NCI-H524 treated with DMSO at 0.1 percent for 48 hours (cell line): ENCODE measurements around the gene HSPA1B.
"Not testable (repeated sequence)": the region's sequence is repeated elsewhere in the genome, so short reads cannot be mapped to it uniquely, and the experiment has no call there.

Experiments
- DNase-seq: peaks from one replicate; lab custom pipeline; 2025; lab: John Stamatoyannopoulos, UW

HSPA1B gene

DNA sequence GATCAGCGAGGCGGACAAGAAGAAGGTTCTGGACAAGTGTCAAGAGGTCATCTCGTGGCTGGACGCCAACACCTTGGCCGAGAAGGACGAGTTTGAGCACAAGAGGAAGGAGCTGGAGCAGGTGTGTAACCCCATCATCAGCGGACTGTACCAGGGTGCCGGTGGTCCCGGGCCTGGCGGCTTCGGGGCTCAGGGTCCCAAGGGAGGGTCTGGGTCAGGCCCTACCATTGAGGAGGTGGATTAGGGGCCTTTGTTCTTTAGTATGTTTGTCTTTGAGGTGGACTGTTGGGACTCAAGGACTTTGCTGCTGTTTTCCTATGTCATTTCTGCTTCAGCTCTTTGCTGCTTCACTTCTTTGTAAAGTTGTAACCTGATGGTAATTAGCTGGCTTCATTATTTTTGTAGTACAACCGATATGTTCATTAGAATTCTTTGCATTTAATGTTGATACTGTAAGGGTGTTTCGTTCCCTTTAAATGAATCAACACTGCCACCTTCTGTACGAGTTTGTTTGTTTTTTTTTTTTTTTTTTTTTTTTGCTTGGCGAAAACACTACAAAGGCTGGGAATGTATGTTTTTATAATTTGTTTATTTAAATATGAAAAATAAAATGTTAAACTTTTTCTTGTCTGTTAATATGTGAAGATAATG is 2.2 kb downstream of the HSPA1B start:
- no peak for DNase-seq

DNA sequence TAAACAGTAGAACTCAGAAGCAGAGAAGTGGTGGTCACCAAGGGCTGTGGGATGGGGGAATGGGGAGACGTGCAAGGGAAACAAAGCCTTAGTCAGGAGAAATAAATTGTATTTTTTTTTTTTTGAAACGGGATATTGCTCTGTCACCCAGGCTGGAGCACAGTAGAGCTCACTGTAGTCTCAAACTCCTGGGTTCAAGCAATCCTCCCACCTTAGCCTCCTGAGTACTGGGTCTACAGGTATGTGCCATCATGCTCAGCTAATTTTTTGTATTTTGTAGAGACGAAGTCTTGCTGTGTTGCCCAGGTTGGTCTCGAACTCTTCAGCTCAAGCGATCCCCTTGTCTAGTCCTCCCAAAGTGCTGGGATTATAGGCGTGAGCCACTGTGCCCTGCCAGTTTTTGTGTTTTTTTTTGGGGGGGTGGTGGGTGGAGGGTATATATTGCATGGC is 3.4 kb downstream of the HSPA1B start:
- DNase-seq = no peak

DNA sequence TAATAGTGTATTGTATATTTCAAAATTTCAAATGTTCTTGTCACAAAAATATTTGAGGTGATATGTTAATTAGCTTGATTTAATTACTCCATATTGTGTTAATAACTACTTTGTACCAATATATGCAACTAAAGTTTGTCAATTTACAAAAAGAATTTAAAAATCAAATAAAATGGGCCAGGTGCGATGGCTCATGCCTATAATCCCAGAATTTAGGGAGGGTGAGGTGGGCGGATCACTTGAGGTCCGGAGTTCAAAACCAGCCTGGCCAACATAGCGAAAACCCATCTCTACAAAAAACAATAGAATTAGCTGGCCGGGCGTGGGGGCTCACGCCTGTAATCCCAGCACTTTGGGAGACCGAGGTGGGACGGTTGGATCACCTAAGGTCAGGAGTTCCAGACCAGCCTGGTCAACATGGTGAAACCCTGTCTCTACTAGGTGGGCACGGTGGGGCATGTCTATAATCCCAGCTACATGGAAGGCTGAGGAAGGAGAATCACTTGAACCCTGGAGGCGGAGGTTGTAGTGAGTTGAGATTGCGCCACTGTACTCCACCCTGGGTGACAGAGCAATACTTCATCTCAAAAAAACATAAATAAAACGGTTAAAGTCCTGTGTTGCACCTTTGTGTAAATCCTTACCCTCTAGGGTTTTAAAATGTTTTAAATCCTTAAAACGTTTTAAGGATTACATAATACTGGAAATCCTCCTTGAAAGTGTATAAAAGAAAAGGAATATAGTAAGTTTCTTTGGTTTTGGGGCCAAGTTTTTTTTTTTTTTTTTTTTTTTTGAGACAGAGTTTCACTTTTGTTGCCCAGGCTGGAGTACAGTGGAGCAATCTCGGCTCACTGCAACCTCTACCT is 4.0 kb downstream of the HSPA1B start:
- no peak for DNase-seq

DNA sequence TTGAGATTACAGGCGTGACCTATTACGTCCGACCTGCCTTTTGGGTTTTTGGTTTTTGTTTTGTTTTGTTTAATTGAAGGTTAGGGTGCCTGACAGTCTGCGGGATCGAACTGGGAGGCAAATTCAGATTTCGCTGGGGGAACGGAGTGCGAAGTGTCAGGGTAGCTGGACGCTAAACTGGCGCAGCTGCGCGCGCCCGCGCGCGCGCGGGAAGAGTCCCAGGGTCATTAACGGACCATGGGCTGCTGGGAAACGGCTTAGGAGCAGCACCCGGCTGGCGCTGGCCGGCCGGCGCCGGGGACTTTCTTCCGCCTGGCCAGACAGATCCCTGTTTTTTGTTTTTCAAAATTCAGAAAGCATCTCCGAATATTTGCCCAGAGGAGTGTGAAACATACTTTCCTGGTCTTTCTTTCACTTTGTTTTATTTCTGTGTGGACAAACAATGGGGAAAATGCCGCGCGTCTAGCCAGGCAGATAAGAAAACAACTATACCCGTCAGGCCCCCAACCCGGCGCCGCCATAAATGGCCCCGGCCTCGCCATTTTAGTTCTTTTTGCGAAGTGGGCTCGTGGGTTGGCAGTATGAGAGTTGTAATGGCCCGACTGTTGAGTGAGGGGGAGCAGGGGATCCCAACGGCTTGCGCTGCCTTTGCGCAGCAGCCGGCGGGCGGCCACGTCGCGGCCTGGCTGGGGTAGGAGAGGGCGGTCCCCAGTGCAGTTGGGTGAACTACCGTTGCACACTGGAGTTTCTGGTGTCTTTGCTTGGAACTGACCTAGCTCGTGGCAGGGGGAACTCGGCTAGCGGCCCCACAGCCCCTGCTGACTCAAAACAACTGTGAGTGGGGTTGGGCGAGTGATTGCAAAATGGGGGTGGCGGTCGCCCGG is 7.1 kb downstream of the HSPA1B start:
- DNase-seq = peak; percentile 53

DNA sequence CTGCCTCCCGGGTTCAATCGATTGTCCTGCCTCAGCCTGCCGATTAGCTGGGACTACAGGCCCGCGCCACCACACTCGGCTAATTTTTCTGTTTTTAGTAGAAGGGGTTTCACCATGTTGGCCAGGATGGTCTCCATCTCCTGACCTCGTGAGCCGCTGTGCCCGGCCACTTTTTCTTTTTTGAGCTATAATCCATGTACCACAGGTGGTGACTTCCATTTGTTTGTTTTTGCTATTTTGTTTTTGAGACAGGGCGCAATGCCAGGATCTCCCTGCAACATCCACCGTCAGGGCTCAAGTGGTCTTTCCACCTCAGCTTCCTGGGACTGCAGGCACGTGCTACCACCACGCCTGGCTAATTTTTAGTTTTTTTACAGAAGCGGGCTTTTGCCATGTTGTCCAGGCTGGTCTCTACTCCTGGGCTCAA is 8.5 kb downstream of the HSPA1B start:
- DNase-seq = no peak

DNA sequence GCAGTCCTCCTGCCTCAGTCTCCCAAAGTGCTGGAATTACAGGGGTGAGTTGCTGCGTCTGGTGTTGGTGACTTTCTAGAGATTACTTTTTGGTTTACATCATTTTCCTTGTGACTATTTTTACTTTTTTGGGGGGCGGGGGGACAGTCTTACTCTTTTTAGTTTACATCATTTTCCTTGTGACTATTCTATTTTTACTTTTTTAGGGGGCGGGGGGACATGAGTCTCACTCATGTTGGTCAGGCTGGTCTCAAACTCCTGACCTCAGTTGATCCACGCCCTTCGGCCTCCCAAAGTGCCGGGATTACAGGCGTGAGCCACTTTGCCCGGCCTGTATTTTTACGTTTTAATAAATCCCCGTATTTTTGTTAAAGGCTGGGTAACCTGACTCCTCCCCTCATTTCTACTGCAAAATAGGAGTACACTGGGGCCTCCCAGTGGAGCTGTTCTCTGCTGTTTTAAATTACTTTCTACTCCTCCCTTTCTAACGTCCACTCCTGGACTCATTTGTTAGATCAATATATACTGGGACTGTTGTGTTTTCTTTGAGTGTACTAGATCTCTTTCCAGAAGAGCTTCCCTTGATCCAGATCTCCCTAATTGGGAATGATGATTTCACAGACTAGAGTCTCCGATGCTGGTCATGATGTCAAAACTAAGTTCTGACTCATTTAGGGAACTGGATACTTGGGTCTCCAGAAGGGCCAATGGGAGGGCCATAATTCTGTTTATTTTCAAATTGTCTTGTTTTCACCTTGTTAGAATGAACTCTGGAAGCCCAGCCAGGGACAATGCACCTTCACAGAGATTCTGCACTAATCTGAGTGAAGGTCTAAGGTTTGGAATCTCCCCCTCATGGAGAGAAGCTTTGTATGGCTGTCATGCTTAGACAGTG is 9.2 kb downstream of the HSPA1B start:
- DNase-seq = no peak

DNA sequence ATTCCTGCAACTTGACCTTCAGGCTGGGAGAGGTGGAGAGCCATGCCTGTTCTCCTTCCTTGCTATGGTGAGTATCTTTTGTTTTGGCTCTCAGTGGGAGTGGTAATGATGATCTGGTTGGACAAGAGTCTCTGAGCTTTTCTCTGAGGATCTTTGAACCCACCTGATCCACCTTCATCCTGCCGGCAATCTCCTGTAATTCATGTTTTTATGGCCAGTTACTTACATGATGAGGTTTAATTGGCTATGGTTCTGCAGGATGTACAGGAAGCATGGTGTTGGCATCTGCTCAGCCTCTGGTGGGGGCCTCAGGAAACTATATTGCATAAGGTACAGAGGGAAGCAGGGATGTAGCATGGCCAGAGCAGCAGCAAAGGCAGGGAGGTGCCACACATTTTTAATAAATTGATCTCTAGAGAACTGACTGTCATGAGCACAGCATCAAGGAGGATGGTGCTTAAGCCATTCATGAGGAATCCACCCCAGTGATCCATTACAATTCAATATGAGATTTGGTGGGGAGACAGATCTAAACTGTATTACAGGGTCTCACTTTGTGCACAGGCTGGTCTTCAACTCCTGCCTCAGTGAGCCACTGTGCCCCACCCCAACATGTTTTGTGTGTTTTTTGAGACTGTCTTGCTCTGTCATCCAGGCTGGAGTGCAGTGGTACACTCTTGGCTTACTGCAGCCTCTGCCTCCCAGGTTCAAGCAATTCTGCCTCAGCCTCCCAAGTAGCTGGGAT is 10.0 kb downstream of the HSPA1B start:
- no peak for DNase-seq

DNA sequence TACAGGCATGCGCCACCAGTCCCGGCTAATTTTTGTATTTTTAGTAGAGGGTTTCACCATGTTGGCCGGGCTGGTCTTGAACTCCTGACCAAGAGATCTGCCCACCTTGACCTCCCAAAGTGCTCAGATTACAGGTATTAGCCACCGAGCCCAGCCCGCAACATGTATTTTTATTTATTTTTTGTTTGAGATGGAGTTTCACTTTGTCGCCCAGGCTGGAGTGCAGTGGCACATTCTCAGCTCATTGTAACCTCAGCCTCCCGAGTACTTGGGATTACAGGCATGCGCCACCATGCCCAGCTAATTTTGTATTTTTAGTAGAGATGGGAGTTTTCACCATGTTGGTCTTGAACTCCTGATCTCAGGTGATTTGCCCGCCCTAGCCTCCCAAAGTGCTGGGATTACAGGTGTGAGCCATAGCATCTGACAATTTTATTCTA is 10.6 kb downstream of the HSPA1B start:
- DNase-seq = not testable (repeated sequence)

DNA sequence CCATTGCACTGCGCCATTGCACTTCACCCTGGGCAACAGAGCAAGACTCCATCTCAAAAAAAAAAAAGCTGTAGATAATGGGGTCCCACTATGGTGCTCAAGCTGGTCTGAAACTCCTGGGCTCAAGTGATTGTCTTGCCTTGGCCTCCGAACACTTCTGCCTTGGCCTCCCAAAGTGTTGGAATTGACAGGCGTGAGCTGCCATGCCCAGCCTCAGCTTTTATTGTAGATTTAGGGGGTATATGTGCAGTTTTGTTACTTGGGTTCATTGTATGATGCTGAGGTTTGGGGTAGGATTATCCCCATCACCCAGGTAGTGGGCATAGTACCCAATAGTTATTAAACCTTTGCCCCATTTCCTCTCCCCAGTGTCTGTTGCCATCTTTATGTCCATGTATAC is 11.4 kb downstream of the HSPA1B start:
- DNase-seq = no peak

DNA sequence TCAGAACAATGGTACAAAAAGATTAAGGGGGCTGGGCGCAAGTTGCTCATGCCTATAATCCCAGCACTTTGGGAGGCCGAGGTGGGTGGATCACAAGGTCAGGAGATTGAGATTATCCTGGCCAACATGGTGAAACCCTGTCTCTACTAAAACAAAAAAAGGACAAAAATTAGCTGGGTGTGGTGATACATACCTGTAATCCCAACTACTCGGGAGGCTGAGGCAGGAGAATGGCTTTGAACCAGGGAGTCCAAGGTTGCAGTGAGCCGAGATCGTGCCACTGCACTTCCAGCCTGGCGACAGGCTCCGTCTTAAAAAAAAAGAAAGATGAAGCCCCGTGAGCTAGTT is 12.2 kb downstream of the HSPA1B start:
- not testable (repeated sequence) for DNase-seq

DNA sequence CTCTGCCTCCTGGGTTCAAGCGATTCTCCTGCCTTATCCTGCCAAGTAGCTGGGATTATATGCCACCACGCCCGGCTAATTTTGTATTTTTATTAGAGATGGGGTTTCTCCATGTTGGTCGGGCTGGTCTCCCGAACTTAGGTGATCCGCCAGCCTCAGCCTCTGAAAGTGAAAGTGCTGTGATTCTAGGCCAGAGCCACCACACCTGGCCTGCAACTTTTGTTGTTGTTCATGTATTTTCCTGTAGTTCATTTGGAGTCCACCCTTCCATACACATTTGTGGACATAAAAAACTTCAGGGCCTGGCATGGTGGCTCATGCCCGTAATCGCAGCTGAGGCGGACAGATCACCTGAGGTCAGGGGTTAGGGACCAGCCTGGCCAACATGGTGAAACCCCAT is 14.5 kb downstream of the HSPA1B start:
- no peak for DNase-seq

DNA sequence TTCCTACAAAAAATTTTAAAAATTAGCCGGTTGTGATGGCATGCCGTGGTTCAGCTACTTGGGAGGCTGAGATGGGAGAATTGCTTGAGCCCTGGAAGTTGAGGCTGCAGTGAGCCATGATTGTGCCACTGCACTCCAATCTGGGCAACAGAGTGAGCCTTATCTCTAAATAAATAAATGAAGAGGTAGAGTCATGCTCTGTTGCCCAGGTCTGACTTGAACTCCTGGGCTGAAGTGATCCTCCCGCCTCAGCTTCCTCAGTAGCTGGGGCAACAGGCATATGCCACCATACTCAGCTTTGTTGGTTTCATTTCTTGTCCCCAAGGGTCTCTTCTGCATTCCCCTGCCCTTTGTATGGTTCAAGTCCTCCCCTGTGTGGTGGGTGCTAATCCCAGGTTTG is 17.0 kb downstream of the HSPA1B start:
- DNase-seq = no peak

DNA sequence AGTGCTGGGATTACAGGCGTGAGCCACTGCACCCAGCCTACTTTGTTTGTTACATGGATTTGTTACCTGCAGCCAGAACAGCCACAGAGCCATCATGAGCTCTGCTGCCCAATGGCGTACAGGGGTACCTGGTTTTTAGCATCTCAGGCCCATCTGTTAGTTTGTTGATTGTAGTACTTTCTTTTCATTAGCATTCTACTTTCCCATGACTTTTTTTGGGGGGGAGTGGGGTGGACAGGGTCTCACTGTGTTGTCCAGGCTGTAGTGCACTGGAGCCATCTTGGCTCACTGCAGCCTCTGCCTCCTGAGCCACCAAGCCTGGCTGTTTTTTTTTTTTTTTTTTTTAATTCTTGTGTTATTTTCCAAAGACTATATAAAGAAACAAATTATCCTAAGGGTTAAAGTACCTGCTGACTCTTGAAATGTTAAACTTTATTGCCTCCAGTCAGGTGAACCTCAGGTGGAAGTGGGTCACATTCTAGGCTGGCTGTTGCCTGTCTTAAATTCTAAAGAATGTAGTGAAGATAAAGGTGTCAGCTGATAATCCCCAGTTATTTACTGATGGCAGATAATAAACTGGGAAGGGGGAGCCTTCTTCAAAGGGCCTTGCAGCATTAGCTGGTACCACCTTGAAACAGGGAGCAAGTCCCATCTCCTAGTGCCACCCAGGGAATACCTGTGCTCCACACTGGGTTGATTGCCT is 19.9 kb downstream of the HSPA1B start:
- DNase-seq = no peak

DNA sequence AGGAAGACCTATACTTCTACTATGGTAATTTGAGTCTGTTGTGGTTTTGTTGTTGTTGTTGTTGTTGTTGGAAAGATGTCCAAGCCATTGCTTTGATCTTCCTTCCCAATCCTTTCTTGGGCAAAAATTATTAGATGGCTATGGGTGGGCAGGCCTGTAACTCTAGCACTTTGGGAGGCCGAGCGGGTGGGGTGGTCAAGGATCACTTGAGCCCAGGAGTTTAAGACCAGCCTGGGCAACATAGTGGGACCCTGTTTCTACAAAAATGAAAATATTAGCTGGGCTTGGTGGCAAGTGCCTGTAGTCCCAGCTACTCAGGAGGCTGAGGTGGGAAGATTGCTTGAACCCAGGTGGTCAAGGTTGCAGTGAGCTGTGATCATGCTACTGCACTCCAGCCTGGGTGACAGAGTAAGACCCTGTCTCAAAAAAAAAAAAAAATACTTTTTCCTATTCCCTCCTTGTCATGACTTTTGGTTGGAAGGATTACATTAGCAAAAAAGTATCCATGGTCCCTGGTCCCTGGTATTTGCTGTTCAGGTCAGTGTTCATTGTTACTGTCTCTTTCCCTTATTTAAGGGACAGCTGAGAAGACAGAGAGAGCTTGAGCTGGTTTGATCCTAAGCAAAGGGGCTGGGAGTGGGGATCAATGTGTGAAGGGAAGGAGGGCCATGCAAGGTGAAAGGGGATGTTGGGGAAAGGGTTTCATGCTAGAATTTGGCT is 23.4 kb downstream of the HSPA1B start:
- no peak for DNase-seq

DNA sequence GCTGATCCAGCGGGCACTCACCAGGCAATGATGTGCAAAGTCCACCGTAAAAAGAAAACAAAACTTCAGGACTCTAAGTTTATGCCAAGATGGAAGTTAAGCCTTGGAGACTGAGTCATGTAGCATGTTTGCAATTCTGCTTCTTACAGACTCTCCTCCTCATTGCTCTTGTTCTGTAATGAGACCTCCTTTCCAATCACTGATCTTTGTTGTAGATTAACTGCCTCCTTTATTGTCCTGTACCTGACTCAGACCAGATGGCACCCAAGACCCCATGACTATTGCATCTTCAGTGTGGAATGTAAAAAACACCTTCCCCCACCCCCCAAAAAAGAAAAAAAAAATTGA is 23.9 kb downstream of the HSPA1B start:
- no peak for DNase-seq

DNA sequence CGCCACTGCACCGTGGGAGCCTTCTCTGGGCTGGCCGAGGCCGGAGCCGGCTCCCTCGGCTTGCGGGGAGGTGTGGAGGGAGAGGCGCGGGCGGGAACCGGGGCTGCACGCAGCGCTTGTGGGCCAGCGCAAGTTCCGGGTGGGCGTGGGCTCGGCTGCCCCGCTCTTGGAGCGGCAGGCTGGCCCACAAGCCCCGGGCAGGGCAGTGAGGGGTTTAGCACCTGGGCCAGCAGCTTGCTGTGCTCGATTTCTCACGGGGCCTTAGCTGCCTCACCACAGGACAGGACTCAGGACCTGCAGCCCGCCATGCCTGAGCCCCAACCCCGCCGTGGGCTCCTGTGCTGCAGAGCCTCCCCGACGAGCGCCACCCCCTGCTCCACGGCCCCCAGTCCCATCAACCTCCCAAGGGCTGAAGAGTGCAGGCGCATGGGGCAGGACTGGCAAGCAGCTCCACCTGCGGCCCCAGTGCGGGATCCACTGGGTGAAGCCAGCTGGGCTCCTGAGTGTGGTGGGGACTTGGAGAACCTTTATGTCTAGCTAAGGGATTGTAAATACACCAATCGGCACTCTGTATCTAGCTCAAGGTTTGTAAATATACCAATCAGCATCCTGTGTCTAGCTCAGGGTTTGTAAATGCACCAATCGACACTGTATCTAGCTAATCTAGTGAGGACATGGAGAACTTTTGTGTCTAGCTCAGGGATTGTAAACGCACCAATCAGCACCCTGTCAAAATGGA is 24.6 kb downstream of the HSPA1B start:
- DNase-seq = not testable (repeated sequence)

DNA sequence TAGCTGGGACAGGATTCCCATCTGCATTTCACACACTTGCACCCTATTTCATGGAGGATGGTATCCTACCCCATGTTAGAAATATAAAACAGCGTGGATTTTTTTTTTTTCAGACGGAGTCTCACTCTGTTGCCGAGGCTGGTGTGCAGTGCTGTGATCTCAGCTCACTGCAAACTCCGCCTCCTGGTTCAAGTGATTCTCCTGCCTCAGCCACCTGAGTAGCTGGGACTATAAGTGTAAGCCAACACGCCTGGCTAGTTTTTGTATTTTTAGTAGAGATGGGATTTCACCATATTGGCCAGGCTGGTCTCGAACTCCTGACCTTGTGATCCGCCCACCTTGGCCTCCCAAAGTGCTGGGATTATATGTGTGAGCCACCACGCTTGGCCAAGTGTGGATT is 30.2 kb downstream of the HSPA1B start:
- not testable (repeated sequence) for DNase-seq

DNA sequence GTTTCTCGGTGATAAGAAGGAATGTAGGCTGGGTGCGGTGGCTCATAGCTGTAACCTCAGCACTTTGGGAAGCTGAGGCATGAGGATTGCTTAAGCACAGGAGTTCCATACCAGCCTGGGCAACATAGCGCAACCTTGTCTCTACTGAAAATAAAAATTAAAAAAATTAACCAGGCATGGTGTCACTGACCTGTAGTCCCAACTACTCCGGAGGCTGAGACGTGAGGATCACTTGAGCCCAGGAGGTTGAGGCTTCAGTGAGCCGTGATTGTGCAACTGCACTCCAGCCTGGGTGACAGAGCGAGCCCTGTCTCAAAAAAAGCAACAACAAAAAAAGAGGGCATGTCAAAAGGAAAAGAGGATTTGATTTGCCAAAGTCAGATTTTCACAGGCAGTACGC is 31.2 kb downstream of the HSPA1B start:
- DNase-seq = no peak

DNA sequence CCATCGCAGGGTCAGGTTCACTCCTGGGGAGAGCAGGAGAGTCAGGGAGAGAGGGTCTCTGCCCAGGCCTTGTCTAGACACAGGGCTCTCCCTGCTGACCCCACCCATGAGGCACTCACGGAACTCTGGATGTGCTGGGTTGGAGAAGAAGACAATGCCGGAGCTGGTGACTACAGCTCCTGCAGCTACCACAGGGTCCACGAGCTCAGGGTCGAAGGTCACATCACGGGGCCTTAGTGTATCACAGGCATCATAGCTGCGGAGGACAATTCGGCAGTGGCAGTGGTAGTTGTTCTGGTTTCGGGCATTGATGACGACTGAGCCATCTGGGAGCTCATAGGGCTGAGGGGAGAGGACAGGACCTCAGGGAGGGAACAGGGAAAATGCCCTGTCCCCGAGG is 32.4 kb downstream of the HSPA1B start:
- DNase-seq = no peak
